ENCODE data around the gene MXD3.
"Not testable (repeated sequence)": the region's sequence is repeated elsewhere in the genome, so short reads cannot be mapped to it uniquely, and the experiment has no call there.

The MXD3 gene

DNA sequence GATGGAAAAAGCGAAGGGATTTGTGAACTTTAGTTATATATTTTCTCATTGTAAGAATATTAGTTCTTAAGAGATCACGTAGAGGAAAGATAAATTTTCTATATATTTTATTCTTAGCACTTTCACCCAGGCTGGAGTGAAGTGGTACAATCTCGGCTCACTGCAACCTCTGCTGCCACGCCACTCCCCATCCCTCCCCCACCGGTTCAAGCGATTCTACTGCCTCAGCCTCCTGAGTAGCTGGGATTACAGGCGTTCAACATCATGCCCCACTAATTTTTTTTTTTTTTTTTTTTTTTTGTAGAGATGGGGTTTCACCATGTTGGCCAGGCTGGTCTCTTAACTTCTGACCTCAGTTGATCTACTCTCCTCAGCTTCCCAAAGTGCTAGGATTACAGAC lies 50.7 kb downstream of the MXD3 start:
- no peak for DNase-seq

DNA sequence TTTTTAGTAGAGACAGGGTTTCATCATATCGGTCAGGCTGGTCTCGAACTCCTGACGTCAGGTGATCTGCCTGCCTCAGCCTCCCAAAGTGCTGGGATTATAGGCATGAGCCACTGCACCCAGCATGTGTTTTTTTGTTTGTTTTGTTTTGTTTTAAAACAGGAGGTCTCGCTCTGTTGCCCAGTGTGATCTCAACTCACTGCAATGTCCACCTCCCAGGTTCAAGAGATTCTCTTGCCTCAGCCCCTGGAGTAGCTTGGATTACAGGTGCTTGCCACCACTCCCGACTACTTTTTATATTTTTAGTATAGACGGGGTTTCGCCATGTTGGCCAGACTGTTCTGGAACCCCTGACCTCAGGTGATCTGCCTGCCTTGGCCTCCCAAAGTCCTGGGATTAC lies 53.0 kb downstream of the MXD3 start:
- DNase-seq = not testable (repeated sequence)

All from activated gamma-delta T cell (primary cell).